ENCODE measurements around the gene LAG3.

LAG3 gene

DNA sequence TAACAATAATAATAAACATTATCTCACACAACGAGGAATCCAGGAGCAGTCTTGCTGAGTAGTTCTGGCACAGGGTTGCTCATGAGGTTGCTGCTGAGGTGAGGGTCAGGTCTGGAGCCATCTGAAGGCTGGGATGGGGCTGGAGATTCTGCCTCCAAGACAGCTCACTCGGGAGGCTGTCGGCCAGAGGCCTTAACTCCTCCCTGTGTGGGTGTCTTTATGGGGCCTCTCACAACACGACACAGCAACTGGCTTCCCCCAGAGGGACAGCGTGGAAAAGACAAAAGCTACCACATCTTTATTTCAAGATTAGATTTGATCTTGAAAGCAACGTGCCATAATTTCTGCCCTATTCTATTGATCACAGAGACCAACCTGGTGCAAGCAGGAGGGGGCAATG lies 9.8 kb downstream of the LAG3 start:
- DNase-seq (ENCODE audit: low read depth): no peak
- TF ChIP-seq, protein P1, sequence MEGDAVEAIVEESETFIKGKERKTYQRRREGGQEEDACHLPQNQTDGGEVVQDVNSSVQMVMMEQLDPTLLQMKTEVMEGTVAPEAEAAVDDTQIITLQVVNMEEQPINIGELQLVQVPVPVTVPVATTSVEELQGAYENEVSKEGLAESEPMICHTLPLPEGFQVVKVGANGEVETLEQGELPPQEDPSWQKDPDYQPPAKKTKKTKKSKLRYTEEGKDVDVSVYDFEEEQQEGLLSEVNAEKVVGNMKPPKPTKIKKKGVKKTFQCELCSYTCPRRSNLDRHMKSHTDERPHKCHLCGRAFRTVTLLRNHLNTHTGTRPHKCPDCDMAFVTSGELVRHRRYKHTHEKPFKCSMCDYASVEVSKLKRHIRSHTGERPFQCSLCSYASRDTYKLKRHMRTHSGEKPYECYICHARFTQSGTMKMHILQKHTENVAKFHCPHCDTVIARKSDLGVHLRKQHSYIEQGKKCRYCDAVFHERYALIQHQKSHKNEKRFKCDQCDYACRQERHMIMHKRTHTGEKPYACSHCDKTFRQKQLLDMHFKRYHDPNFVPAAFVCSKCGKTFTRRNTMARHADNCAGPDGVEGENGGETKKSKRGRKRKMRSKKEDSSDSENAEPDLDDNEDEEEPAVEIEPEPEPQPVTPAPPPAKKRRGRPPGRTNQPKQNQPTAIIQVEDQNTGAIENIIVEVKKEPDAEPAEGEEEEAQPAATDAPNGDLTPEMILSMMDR (IDR thresholded peaks at IDR 0.05; ENCODE audit: control insufficient read depth, insufficient read depth, low read depth, low read length, missing control alignments): no peak
- H3K4me3 ChIP-seq (ENCODE audit: control insufficient read depth, low read depth, low read length): no peak overlapping the region

DNA sequence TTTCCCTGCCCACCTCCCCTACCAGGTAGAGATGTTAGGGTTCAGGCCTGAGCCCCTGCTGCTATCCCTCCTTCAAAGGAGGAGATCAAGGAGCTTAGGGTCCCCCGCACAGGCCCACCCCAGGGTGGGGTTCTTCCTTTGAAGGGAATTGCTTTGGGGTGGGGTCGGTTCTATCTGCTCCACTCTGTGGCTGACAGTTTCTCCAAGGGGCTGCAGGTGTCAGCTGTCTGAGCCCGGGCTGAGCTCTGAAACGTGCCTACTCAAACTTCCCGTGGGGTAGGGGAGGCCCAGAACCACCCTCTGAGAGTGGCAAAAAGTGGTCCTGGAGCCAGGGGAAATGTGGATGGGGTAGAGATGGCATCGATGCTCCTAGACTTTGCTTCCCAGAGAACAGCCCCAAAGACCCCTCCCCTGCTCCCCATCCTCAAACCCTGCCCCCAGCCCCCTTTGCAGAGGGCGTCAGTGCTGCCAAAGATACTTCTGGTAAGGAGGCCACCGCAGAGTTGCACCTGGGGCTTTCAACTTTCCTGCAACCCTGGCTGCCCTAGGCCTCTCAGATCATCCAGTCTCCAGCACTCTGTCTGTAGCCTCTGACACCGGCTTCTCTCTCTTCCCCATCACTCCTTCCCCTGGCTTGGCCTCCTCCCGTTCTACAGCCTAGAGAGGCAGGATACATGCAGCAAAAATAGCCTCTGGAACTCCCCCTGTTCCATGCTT lies 10.7 kb downstream of the LAG3 start:
- TF ChIP-seq, protein P1 (IDR thresholded peaks at IDR 0.05; ENCODE audit: control insufficient read depth, insufficient read depth, low read depth, low read length, missing control alignments): no peak
- H3K4me3 ChIP-seq (ENCODE audit: control insufficient read depth, low read depth, low read length): no peak overlapping the region
- DNase-seq (ENCODE audit: low read depth): no peak

DNA sequence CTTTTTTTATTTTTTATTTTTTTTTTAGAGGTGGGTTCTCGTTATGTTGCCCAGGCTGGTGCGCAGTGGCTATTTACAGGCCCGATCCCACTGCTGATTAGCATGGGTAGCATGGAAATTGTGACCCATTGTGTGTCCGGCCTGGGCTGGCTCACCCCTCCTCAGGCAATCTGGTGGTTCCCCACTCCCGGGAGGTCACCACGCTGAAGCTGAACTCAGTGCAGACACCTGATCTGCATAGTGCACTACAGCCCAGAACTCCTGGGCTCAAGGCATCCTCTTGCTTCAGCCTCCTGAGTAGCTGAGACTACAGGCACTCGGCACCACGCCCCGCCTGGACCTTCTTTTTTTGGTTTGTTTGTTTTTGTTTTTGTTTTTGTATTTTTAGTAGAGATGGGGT lies 11.5 kb downstream of the LAG3 start:
- no peak overlapping the region for H3K4me3 ChIP-seq (ENCODE audit: control insufficient read depth, low read depth, low read length)
- no peak for DNase-seq (ENCODE audit: low read depth)
- TF ChIP-seq, protein P1 (IDR thresholded peaks at IDR 0.05; ENCODE audit: control insufficient read depth, insufficient read depth, low read depth, low read length, missing control alignments): no peak

GRCh38 chr12:6784296-6784695 lies 12.0 kb downstream of the LAG3 start:
- TF ChIP-seq, protein P1 (IDR thresholded peaks at IDR 0.05; ENCODE audit: control insufficient read depth, insufficient read depth, low read depth, low read length, missing control alignments): no peak
- DNase-seq (ENCODE audit: low read depth): no peak
- H3K4me3 ChIP-seq (ENCODE audit: control insufficient read depth, low read depth, low read length): no peak overlapping the region

DNA sequence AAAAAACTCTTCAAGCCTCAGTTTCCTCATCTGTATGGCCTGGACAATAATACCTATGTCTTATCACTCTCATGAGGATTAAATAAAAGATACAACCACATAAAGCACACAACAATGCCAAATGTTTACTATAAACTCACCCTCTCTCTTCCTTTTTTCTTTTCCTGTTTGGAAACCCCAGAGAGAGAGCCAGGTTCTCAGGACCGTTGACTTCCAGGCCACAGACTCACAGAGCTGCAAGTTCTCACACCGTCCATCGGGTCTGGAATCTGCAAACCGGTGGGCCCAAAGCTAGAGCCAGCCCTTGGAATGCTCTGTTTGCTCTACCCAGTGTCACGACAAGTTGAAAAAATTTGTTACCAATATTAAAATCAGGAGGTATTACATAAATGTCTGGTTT lies 12.4 kb downstream of the LAG3 start:
- TF ChIP-seq, protein P1 (IDR thresholded peaks at IDR 0.05; ENCODE audit: control insufficient read depth, insufficient read depth, low read depth, low read length, missing control alignments): no peak
- H3K4me3 ChIP-seq (ENCODE audit: control insufficient read depth, low read depth, low read length): no peak overlapping the region

DNA sequence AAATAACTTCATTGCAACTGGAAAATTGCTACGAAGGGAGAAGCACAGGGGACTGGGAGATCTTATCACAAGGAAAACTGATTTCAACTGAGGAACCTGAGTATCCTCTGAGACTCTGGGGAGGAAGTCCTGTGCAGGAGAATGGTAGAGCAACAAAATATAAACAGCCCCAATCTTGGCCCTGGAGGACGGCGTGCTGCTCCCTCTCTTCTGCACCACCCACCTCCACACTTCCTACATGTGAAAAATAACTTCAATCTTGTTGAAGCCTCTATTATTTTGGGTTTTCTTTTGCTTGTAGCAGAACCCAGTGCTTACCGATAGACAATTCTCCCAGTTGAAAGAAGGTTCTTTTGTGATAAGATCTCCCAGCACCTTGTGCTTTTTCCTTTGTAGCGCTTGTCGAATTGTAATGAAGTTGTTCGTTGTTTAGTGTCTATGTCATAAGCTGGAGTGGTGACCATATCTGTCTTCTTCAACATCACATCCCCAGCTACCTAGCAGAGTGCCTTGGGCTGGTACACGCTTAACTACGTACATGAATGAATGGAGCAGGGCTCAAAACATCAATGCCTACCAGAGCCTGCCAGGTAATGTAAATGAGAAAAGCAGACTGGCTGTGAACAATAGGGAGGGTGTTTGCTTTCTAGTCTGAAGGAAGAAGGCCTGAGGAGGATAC lies 14.2 kb downstream of the LAG3 start:
- H3K4me3 ChIP-seq (ENCODE audit: control insufficient read depth, low read depth, low read length): no peak overlapping the region
- no peak for DNase-seq (ENCODE audit: low read depth)
- TF ChIP-seq, protein P1 (IDR thresholded peaks at IDR 0.05; ENCODE audit: control insufficient read depth, insufficient read depth, low read depth, low read length, missing control alignments): no peak

More for the DNA sequence above, 12.4 kb downstream of the LAG3 start:
- DNase-seq (ENCODE audit: low read depth): no peak

Measured in AG09309 (cell line).